Neutrophil (primary cell): ENCODE measurements around the gene IL10RB.
A peak's percentile ranks its signal among the peaks of the same experiment; 100 is the strongest.

Source experiments
- H3K27ac ChIP-seq: fragments of 200-600 bp; sonication (generic); 2 replicates; pipeline ENCODE4 v1.5.1; 2016; ENCODE audit warnings: mild to moderate bottlenecking, moderate library complexity
- H3K27me3 ChIP-seq: fragments of 200-600 bp; sonication (generic); 2 replicates; pipeline ENCODE4 v1.6.0; 2016; ENCODE audit warnings: mild to moderate bottlenecking
- H3K36me3 ChIP-seq: fragments of 200-600 bp; sonication (generic); 2 replicates; pipeline ENCODE4 v1.5.1; 2017
- H3K4me1 ChIP-seq, 2 experiments: fragments of 200-600 bp in 1 of 2; sonication (generic) in 1 of 2; 1 replicate in 1 of 2; 2 replicates in 1 of 2; pipeline versions ENCODE4 v1.5.1 to v1.6.1; 2013 to 2016; ENCODE audit warnings: low read depth in 1 of 2, low read length in 1 of 2, mild to moderate bottlenecking in 1 of 2, moderate library complexity in 1 of 2; ENCODE audit not compliant: control insufficient read depth in 1 of 2, insufficient read depth in 1 of 2
- H3K4me3 ChIP-seq, 2 experiments: fragments of 200-600 bp in 1 of 2; sonication (generic) in 1 of 2; 1 replicate in 1 of 2; 2 replicates in 1 of 2; pipeline ENCODE4 v1.5.1; 2013 to 2016; ENCODE audit warnings: low read depth in 1 of 2, low read length in 1 of 2, mild to moderate bottlenecking in 1 of 2, moderate library complexity in 1 of 2
- H3K9me3 ChIP-seq: fragments of 200-600 bp; sonication (generic); 2 replicates; pipeline ENCODE4 v1.5.1; 2016
- TF ChIP-seq, protein P1 (sequence below): fragments of 200-600 bp; sonication (generic); IDR thresholded peaks from 2 replicates; pipeline ENCODE4 v1.5.1; 2016; ENCODE audit warnings: antibody characterized with exemption

The IL10RB gene

GRCh38 chr21:33281096-33281652 is 15.0 kb downstream of the IL10RB start:
- Histone ChIP-seq H3K27me3 (no peaks in the 10 kb centered on the region), H3K4me3 (no peak overlapping the region), H3K36me3 (peaks cover 94% of the 10 kb centered on the region)

DNA sequence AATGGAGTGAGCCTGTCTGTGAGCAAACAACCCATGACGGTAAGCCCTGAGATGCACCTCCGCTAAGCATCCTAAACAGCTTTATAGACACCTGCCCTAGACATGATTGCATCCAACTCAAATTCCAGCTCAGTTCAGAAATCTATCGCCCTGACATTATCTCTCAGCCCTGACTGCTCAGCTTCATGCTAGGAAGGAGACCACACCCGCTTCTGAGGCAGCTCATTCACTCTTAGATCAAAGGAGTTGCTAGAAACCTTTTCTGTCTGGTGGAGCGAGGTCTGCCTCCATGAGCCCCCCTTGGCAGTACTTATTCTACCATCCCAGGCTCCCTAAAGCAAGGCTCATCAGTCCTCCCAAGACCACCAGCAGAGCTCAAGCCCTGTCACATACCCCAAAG is 17.0 kb downstream of the IL10RB start:
- TF ChIP-seq, protein P1, sequence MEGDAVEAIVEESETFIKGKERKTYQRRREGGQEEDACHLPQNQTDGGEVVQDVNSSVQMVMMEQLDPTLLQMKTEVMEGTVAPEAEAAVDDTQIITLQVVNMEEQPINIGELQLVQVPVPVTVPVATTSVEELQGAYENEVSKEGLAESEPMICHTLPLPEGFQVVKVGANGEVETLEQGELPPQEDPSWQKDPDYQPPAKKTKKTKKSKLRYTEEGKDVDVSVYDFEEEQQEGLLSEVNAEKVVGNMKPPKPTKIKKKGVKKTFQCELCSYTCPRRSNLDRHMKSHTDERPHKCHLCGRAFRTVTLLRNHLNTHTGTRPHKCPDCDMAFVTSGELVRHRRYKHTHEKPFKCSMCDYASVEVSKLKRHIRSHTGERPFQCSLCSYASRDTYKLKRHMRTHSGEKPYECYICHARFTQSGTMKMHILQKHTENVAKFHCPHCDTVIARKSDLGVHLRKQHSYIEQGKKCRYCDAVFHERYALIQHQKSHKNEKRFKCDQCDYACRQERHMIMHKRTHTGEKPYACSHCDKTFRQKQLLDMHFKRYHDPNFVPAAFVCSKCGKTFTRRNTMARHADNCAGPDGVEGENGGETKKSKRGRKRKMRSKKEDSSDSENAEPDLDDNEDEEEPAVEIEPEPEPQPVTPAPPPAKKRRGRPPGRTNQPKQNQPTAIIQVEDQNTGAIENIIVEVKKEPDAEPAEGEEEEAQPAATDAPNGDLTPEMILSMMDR: no peak
- no peak overlapping the region for H3K4me3 ChIP-seq
- peaks cover 99% of the 10 kb centered on the region for H3K36me3 ChIP-seq
- H3K9me3 ChIP-seq: no peaks in the 10 kb centered on the region
- no peaks in the 10 kb centered on the region for H3K27me3 ChIP-seq
- H3K27ac ChIP-seq: no peak overlapping the region
- H3K4me1 ChIP-seq: no peaks in the 10 kb centered on the region

More at GRCh38 chr21:33281096-33281652, 15.0 kb downstream of the IL10RB start:
- Histone ChIP-seq H3K27ac (peak overlapping the region; percentile 12), H3K4me1 (no peaks in the 10 kb centered on the region), H3K9me3 (no peaks in the 10 kb centered on the region)
- TF ChIP-seq, protein P1: no peak

DNA sequence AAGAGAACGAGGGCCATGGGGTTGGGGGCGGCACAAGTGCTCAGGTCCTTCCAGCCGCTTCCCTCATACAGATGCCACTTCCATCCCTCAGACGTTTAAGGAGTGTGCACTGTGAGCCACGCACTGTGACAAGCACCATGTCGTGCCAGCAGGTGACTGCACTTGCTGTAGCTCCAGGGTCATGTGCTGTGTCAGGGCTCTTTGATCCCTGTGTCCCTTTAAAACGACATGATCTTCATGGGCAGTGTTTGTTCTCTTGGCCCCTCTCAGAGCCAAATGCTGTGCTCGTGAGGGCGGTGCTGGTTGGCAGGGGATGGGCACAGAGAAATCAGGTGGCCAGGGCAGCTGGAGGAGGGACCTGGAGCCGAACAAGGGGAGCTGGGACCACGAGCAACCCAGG is 19.9 kb downstream of the IL10RB start:
- Histone ChIP-seq H3K4me3 (no peak overlapping the region), H3K27ac (no peak overlapping the region), H3K9me3 (no peaks in the 10 kb centered on the region), H3K27me3 (no peaks in the 10 kb centered on the region), H3K36me3 (peaks cover 100% of the 10 kb centered on the region), H3K4me1 (no peaks in the 10 kb centered on the region)
- TF ChIP-seq, protein P1: no peak

- peaks cover 100% of the 10 kb centered on the region for H3K36me3 ChIP-seq
- no peaks in the 10 kb centered on the region for H3K9me3 ChIP-seq
- no peaks in the 10 kb centered on the region for H3K27me3 ChIP-seq
- H3K27ac ChIP-seq: peak overlapping the region; percentile 31
- TF ChIP-seq, protein P1: no peak
- H3K4me3 ChIP-seq: no peak overlapping the region
- H3K4me1 ChIP-seq: no peaks in the 10 kb centered on the region
Observed at GRCh38 chr21:33286600-33287456, 20.7 kb downstream of the IL10RB start.

- Histone ChIP-seq H3K4me1 (no peaks in the 10 kb centered on the region), H3K4me3 (no peak overlapping the region), H3K27me3 (no peaks in the 10 kb centered on the region), H3K27ac (no peak overlapping the region), H3K36me3 (peaks cover 100% of the 10 kb centered on the region), H3K9me3 (no peaks in the 10 kb centered on the region)
- TF ChIP-seq, protein P1: no peak
Observed at GRCh38 chr21:33289199-33289819, 23.1 kb downstream of the IL10RB start.
